HG03025 (cell line): ENCODE data around the gene MYO15A.
"Not testable (repeated sequence)": the region's sequence is repeated elsewhere in the genome, so short reads cannot be mapped to it uniquely, and the experiment has no call there.

Experiments
- ATAC-seq: cut with Tn5 transposase; IDR thresholded peaks from one replicate; pipeline ENCODE4 v1.9.1; 2021; ENCODE audit warnings: mild to moderate bottlenecking, moderate library complexity; ENCODE audit not compliant: unreplicated experiment, low FRiP score

MYO15A gene

DNA sequence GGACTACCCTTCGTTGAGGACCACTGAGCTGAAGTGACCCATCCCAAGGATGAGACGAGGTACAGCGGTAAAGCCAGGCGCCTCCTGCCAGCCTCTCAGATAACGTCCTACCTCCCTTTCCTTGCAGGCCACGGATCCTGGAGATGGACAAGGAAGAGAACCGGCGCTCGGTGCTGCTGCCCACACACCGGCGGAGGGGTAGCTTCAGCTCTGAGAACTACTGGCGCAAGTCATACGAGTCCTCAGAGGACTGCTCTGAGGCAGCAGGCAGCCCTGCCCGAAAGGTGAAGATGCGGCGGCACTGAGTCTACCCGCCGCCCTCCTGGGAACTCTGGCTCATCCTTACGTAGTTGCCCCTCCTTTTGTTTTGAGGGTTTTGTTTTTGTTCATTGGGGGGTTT, 99.5 kb downstream of the MYO15A start:
- ATAC-seq, result no peak

DNA sequence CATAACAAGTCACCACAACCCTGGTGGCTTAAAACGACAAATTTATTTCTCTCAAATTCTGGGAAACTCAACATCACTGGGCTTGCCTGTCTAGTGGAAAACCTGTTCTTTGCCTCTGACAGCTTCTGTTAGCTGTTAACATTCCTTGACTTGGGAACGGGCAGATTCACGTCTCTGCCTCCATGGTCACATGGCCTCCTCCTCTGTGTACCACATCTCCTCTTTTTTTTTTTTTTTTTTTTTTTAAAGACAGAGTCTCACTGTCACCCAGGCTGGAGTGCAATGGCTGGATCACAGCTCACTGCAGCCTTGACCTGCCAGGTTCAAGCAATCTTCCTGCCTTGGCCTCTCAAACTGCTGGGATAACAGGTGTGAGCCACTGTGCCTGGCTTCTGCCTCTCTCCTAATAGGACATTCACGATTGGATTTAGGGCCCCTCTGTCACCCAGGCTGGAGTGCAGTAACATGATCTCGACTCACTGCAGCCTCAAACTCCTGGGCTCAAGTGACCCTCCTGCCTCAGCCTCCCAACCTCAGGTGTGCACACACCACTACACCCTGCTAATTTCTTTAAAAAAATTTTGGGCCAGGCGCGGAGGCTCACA, 105.2 kb downstream of the MYO15A start:
- ATAC-seq, result no peak

GRCh38 chr17:18216906-18217305, 108.3 kb downstream of the MYO15A start:
- ATAC-seq, result not testable (repeated sequence)

- ATAC-seq, result no peak
Observed at GRCh38 chr17:18217412-18218015, 109.0 kb downstream of the MYO15A start.

DNA sequence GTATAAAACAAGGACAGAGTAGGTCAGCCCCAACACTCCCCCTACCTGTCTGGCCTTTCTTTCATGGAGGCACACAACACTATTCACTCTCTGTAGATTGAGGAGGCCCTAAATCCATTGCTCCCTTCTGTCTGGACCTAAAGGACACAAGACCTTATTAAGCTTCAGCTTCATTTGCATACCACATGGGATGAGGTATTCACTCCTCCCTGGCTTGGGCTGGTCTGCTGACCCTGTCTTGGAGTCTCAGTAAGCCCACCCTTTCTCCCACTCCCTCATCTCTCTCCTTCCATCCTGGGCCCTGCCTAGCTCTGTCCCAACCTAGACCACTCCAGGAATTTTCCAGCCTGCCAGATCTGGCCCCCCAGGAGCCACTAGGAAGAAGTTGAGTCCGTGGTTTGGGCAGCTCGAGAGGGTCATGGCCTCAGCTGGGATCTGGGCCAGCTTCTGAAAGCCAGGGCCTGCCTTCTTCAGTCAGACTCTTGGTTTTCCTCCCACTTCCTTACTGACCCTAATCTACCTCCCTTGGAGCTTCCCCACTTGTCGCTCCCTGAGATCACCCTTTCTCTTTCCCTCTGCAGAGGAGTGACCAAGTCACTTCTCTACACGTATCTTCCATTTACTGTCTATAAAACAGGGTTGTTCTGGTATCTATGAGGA, 110.3 kb downstream of the MYO15A start:
- no peak for ATAC-seq

GRCh38 chr17:18224053-18224386, 115.5 kb downstream of the MYO15A start:
- no peak for ATAC-seq

GRCh38 chr17:18224387-18225120, 116.0 kb downstream of the MYO15A start:
- ATAC-seq, result no peak

DNA sequence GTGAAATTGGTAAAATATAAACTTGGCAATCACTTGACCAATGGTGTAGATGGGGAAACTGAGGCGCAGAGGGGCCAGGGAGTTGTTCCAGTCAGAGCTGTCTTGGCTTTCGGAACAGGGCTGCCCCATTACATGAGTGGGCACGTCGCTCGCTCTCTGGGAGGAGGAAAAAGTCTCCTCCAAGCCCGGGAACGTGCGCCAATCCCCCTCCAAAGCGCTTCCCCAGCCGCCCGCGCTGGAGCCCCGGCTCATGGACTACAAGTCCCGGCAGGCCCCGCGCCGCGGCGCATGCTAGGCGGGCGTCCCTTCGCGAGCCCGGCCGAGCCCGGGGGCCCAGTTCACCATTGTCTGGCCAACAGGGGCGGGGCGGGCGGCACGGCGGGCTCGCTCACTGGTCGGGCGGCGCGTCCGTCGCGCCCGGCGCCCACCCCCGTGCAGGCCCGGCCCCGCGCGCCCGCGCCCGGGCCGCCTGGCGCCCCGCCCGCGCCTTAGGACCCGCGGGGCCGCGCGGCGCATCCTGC, 116.6 kb downstream of the MYO15A start, which contains the start of gene LLGL1:
TSS of gene LLGL1 (plus strand) at position 515 of the 521 bp plus-strand sequence. CDS start 48 bp downstream, outside the sequence.
- ATAC-seq, result peak; percentile 77

DNA sequence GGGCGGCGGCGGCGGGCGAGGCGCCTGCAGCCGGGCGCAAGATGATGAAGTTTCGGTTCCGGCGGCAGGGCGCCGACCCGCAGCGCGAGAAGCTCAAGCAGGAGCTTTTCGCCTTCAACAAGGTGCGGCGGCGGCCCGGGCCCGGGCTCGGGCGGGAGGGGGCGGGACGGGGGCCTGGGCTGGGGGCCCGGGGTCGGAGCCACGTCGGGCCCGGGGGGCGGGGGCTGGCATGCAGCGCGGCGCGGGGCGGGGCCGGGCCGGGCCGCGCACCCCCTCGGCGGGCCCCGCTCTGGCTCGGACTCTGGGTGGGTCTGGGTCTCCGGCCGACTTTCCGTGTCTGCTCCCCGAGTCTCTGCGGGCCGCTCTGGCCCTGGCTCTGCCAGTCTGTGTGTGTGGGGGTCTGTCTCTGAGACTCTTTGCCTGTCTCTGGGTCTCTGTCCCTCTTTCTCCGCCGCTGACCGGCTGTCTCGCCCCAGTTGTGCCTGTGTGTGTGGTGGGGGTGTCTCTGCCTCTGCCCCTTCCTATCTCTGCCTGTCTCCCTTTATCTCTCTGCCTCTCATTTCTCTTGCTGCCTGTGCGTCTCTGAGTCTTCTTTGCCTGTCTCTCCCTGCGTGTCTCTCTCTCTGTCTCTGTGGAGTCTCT, 117.2 kb downstream of the MYO15A start:
- peak; percentile 24 for ATAC-seq

DNA sequence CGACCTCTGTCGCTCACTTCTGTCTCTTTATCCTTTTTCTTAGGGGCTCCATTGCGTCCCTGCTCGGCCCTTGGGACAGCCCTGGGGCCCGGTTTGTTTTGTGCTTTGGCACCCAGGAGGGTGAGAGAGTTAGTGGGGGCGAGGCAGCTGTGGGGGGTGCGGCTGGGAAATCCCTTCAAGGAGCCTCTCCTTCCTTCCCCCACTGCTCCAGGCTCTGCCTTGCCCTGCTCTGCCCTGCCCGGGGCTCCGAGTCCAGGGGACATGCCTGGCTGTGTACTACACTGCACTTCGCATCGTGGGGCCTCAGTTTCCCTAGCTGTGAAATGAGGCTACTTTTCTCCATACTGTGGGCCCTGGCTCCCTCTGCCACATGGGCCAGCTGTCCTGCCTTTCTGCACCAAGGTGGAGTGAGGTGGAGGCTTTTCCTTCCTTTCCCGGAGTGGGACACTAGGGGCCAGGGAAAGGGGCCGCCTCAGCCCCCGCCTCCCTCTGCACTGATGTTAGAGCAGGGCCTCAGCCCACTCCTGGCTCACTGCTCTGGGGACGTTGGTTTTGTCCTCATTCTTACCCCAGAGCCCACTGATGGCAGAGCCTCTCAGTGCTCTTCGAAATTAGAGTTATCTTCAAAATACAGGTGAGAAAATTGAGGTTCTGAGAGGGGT, 117.9 kb downstream of the MYO15A start:
- ATAC-seq, result no peak

DNA sequence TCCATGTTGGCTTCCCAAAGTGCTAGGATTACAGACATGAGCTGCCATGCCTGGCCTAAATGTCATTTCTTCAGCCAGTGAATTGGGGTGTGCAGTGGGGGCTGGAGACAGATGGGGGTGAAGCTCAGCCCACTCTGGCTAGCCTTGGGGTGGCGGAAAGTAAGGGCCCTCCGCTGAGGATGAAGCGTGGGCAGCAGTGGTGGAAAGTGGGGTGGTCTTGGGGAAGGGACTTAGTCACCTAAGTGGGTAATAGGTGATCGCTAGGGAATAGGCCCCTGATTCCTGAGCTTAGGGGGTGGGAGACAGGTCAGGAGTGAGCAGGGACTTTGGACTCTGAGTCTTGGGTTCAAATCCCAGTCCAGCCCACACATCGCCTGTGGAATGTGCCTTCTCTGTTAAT, 119.1 kb downstream of the MYO15A start:
- no peak for ATAC-seq

GRCh38 chr17:18228176-18228682, 119.7 kb downstream of the MYO15A start:
- no peak for ATAC-seq

DNA sequence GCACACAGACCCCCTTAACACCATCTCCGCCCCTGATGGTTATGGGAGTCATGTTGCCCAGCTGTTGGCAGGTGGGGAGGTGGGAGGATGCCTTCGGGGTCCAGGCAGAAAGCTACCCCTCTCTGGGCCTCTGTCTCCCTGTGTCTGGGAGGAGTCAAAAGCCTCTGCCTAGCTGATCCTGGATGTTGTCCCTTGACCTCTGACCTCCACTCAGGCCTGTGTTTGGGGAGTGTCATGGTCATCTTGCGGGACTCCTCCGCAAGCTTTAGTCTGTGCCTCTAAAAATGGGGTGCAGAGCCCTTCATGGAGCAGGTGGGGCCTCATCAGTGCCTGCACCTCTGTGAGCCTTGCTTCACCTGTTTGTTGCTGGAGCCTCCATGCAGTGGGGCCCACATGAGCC, 120.7 kb downstream of the MYO15A start:
- no peak for ATAC-seq
